Liver (tissue), 9 donors: ENCODE results near the gene POLR3A. TPM values are rescaled to one million over a fixed set of nuclear protein-coding genes. Genes with fewer than 3 reads are reported as not detected.

Experiments
- DNase-seq: peaks from one replicate; pipeline ENCODE4 v3.0.0-alpha.2; 2017; ENCODE audit warnings: low spot score
- H3K27ac ChIP-seq, 2 donors: one replicate each; pipeline ENCODE4 v1.7.0; 2013; ENCODE audit warnings: inconsistent platforms in 2 of 2, low read length in 2 of 2, control low read depth in 1 of 2, low read depth in 1 of 2, mild to moderate bottlenecking in 1 of 2
- H3K27me3 ChIP-seq, 4 donors: one replicate each; pipeline versions ENCODE4 v1.6.1 to v1.7.0; 2013; ENCODE audit warnings: low read length in 3 of 4, inconsistent platforms in 1 of 4, mild to moderate bottlenecking in 1 of 4, moderate library complexity in 1 of 4; ENCODE audit not compliant: control insufficient read depth in 4 of 4, insufficient read depth in 4 of 4
- H3K36me3 ChIP-seq, 4 donors: one replicate each; pipeline versions ENCODE4 v1.6.1 to v1.7.0; 2013; ENCODE audit warnings: low read length in 3 of 4, mild to moderate bottlenecking in 3 of 4, low read depth in 1 of 4, moderate library complexity in 1 of 4; ENCODE audit not compliant: control insufficient read depth in 4 of 4, insufficient read depth in 3 of 4
- H3K4me1 ChIP-seq, 4 donors: one replicate each; pipeline versions ENCODE4 v1.6.1 to v1.7.0; 2013; ENCODE audit warnings: low read length in 3 of 4, mild to moderate bottlenecking in 3 of 4, moderate library complexity in 1 of 4; ENCODE audit not compliant: control insufficient read depth in 4 of 4, insufficient read depth in 4 of 4
- H3K4me3 ChIP-seq, 3 donors: one replicate each; pipeline versions ENCODE4 v1.6.1 to v1.7.0; 2013; ENCODE audit warnings: low read length in 3 of 3, control low read depth in 1 of 3, low read depth in 1 of 3, mild to moderate bottlenecking in 1 of 3
- H3K9ac ChIP-seq, 2 donors: one replicate each; pipeline ENCODE4 v1.7.0; 2013; ENCODE audit warnings: low read length in 2 of 2, mild to moderate bottlenecking in 2 of 2, moderate library complexity in 2 of 2, control low read depth in 1 of 2, low read depth in 1 of 2
- H3K9me3 ChIP-seq, 4 donors: one replicate each; pipeline versions ENCODE4 v1.6.1 to v1.7.0; 2013; ENCODE audit warnings: low read length in 3 of 4; ENCODE audit not compliant: control insufficient read depth in 4 of 4
- EGR1 ChIP-seq, 2 donors: IDR thresholded peaks; 2 replicates each; pipeline ENCODE4 v1.6.1; 2016 to 2018; ENCODE audit warnings: antibody characterized with exemption in 2 of 2, low read depth in 2 of 2
- FOXA1 ChIP-seq: IDR thresholded peaks from 2 replicates; pipeline ENCODE4 v1.6.1; 2016; ENCODE audit warnings: antibody characterized with exemption
- FOXA2 ChIP-seq: IDR thresholded peaks from 2 replicates; pipeline ENCODE4 v1.6.1; 2016; ENCODE audit warnings: antibody characterized with exemption
- GABPA ChIP-seq, 2 donors: IDR thresholded peaks in 1 of 2; conservative IDR thresholded peaks in 1 of 2; 2 replicates each; pipeline ENCODE4 v1.6.1; 2016; ENCODE audit warnings: antibody characterized with exemption in 2 of 2, mild to moderate bottlenecking in 1 of 2, moderate library complexity in 1 of 2
- HNF4A ChIP-seq, 2 donors: conservative IDR thresholded peaks; 2 replicates each; pipeline ENCODE4 v1.6.1; 2016; ENCODE audit warnings: antibody characterized with exemption in 2 of 2, mild to moderate bottlenecking in 2 of 2
- HNF4G ChIP-seq: IDR thresholded peaks from 2 replicates; pipeline ENCODE4 v1.6.1; 2016; ENCODE audit warnings: antibody characterized with exemption
- JUND ChIP-seq, 2 donors: IDR thresholded peaks; 2 replicates each; pipeline ENCODE4 v1.6.1; 2016; ENCODE audit warnings: antibody characterized with exemption in 2 of 2
- NR2F2 ChIP-seq: IDR thresholded peaks from 2 replicates; pipeline ENCODE4 v1.6.1; 2016; ENCODE audit warnings: antibody characterized with exemption
- RAD21 ChIP-seq, 2 donors: IDR thresholded peaks; 2 replicates each; pipeline ENCODE4 v1.6.1; 2016; ENCODE audit warnings: antibody characterized with exemption in 2 of 2, mild to moderate bottlenecking in 2 of 2
- RXRA ChIP-seq, 2 donors: IDR thresholded peaks; 2 replicates each; pipeline ENCODE4 v1.6.1; 2017 to 2018; ENCODE audit warnings: antibody characterized with exemption in 2 of 2, mild to moderate bottlenecking in 1 of 2
- SP1 ChIP-seq: IDR thresholded peaks from 2 replicates; pipeline ENCODE4 v1.6.1; 2018; ENCODE audit warnings: antibody characterized with exemption, mild to moderate bottlenecking
- TAF1 ChIP-seq: conservative IDR thresholded peaks from 2 replicates; pipeline ENCODE4 v1.6.1; 2016; ENCODE audit warnings: antibody characterized with exemption, mild to moderate bottlenecking
- YY1 ChIP-seq: IDR thresholded peaks from 2 replicates; pipeline ENCODE4 v1.6.1; 2016; ENCODE audit warnings: antibody characterized with exemption, mild to moderate bottlenecking
- whole genome bisulfite sequencing: extraction: QIAGEN DNeasy Blood & Tissue Kit; methylation state at CpG from one replicate; pipeline ENCODE4 v1.1.7; 2013; 5-methylcytosine and 5-hydroxymethylcytosine counted together
- polyA plus RNA-seq, 2 donors: library from polyadenylated mRNA; stranded (reverse) in 1 of 2; unstranded in 1 of 2; fragments of 200-250 nt in 1 of 2; fragments of >200 nt in 1 of 2; fragmentation: Nextera tagmentation in 1 of 2; extraction: Ambion mirVana in 1 of 2; gene quantifications; one replicate each; pipeline versions ENCODE4 v1.2.1 to v1.2.3, GENCODE V29; 2013 to 2015
- total RNA-seq, 2 donors: library from RNA; depleted of rRNA; stranded (reverse); fragments of >200 nt; gene quantifications; one replicate each; pipeline ENCODE4 v1.2.3, GENCODE V29; 2014
- TF ChIP-seq, protein P1 (sequence below): IDR thresholded peaks from 2 replicates; pipeline ENCODE4 v1.6.1; 2016; ENCODE audit warnings: antibody characterized with exemption
- TF ChIP-seq, protein P2 (sequence below): IDR thresholded peaks from 2 replicates; pipeline ENCODE4 v1.6.1; 2016; ENCODE audit warnings: antibody characterized with exemption, mild to moderate bottlenecking
- TF ChIP-seq, protein P3 (sequence below): IDR thresholded peaks from 2 replicates; pipeline ENCODE4 v1.6.1; 2016; ENCODE audit warnings: antibody characterized with exemption
- TF ChIP-seq, protein P4 (sequence below): IDR thresholded peaks from 2 replicates; pipeline ENCODE4 v1.6.1; 2016; ENCODE audit warnings: antibody characterized with exemption
- TF ChIP-seq, protein P5 (sequence below): fragments of 150-350 bp; IDR thresholded peaks from 2 replicates; pipeline ENCODE4 v1.5.1; 2017; ENCODE audit warnings: improper control_type of control experiment, low read depth, low read length; ENCODE audit not compliant: missing input control
- donor health status: healthy.
- donor health status: healthy.
- donor health status: healthy.
- donor health status: healthy.
- donor health status: healthy.

POLR3A gene
- total and polyA plus RNA-seq, 4 donors: 3.2 to 9.6 (median 5.5) TPM

DNA sequence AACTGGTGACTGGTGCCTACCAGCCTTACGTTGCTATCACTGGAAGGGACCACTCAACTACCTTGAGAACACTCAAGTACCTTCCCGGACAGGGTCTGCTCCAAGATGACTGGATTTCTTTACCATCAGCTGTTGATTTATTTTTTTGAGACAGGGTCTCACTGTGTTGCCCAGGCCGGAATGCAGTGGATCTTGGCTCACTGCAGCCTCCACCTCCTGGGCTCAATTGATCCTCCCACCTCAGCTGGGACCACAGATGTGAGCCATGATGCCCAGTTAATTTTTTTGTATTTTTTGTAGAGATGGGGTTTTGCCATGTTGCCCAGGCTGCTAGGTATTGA lies 57.5 kb downstream of the POLR3A start:
- Histone ChIP-seq H3K27me3 (no peaks in the 10 kb centered on the region), H3K36me3 (peaks cover 0 to 2% (median 1%) of the 10 kb centered on the region in 4 donors), H3K9ac (no peak overlapping the region), H3K4me3 (no peak overlapping the region), H3K9me3 (no peaks in the 10 kb centered on the region), H3K27ac (peak overlapping the region; percentile 58 to 78), H3K4me1 (peaks cover 12 to 19% (median 17%) of the 10 kb centered on the region in 4 donors)
- TF ChIP-seq, protein P1, sequence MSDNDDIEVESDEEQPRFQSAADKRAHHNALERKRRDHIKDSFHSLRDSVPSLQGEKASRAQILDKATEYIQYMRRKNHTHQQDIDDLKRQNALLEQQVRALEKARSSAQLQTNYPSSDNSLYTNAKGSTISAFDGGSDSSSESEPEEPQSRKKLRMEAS: no peak
- TF ChIP-seq FOXA1 (no peak), SP1 (no peak), TAF1 (no peak), JUND (IDR thresholded peaks at IDR 0.05) (no peak), EGR1 (IDR thresholded peaks at IDR 0.05; ENCODE audit: low read depth in 2 of 2) (no peak), RXRA (IDR thresholded peaks at IDR 0.05) (no peak), YY1 (no peak), GABPA (IDR thresholded peaks at IDR 0.05 in 1 of 2, conservative IDR thresholded peaks at IDR 0.05 in 1 of 2) (no peak), FOXA2 (no peak), RAD21 (IDR thresholded peaks at IDR 0.05) (no peak), HNF4G (no peak), NR2F2 (no peak)
- TF ChIP-seq, protein P2, sequence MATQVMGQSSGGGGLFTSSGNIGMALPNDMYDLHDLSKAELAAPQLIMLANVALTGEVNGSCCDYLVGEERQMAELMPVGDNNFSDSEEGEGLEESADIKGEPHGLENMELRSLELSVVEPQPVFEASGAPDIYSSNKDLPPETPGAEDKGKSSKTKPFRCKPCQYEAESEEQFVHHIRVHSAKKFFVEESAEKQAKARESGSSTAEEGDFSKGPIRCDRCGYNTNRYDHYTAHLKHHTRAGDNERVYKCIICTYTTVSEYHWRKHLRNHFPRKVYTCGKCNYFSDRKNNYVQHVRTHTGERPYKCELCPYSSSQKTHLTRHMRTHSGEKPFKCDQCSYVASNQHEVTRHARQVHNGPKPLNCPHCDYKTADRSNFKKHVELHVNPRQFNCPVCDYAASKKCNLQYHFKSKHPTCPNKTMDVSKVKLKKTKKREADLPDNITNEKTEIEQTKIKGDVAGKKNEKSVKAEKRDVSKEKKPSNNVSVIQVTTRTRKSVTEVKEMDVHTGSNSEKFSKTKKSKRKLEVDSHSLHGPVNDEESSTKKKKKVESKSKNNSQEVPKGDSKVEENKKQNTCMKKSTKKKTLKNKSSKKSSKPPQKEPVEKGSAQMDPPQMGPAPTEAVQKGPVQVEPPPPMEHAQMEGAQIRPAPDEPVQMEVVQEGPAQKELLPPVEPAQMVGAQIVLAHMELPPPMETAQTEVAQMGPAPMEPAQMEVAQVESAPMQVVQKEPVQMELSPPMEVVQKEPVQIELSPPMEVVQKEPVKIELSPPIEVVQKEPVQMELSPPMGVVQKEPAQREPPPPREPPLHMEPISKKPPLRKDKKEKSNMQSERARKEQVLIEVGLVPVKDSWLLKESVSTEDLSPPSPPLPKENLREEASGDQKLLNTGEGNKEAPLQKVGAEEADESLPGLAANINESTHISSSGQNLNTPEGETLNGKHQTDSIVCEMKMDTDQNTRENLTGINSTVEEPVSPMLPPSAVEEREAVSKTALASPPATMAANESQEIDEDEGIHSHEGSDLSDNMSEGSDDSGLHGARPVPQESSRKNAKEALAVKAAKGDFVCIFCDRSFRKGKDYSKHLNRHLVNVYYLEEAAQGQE: no peak
- TF ChIP-seq, protein P3, sequence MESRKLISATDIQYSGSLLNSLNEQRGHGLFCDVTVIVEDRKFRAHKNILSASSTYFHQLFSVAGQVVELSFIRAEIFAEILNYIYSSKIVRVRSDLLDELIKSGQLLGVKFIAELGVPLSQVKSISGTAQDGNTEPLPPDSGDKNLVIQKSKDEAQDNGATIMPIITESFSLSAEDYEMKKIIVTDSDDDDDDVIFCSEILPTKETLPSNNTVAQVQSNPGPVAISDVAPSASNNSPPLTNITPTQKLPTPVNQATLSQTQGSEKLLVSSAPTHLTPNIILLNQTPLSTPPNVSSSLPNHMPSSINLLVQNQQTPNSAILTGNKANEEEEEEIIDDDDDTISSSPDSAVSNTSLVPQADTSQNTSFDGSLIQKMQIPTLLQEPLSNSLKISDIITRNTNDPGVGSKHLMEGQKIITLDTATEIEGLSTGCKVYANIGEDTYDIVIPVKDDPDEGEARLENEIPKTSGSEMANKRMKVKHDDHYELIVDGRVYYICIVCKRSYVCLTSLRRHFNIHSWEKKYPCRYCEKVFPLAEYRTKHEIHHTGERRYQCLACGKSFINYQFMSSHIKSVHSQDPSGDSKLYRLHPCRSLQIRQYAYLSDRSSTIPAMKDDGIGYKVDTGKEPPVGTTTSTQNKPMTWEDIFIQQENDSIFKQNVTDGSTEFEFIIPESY: no peak
- TF ChIP-seq, protein P4, sequence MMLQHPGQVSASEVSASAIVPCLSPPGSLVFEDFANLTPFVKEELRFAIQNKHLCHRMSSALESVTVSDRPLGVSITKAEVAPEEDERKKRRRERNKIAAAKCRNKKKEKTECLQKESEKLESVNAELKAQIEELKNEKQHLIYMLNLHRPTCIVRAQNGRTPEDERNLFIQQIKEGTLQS: no peak
- 96% methylated on average over 3 of the region's 3 CpGs for WGBS
- no peak for DNase-seq

DNA sequence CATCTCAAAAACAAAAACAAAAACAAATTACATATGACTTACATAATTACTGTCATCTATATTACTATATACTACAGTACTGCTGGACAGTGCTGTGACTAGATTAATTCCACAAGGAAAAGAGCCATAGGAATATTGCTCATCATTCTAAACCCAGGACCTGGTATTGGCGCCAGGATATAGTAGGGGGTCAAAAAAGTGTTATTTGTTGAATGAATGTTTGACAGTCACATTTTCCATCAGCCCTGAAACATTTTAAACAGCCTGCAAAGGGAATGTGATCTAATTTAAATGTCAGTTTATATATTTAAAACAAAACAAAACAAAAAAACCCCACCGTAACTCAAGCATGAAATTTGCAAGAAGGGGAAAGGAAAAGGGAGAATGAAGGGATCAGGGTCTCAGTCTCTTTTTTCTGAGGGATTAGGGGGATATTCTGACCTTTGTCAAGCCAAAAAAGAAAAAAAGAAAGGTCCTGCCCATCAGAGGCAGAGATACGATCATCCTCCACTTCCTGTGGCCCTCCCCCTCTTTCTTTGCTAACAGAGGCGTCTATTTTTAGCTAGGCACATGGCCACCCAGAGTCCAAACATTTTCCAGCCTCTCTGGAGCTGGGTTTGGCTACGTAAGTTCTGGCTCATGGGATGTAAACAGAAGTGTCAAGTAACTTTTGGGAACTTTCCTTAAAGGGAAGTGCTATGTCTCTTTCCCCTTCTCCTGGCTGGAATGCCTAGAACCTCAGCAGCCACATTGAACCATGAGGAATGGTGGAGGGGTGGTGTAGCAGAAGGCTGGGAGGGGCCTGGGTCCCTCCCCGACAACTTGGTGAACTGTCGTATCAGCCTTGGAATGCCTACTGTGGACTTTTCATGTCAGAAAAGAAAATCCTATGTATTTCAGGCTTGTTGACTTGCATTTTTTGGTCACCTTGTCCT lies 58.2 kb downstream of the POLR3A start:
- Histone ChIP-seq H3K4me1 (peaks cover 12 to 19% (median 17%) of the 10 kb centered on the region in 4 donors), H3K9ac (no peak overlapping the region), H3K9me3 (no peaks in the 10 kb centered on the region), H3K27me3 (no peaks in the 10 kb centered on the region), H3K27ac (peak overlapping the region; percentile 58 to 78), H3K36me3 (no peaks in the 10 kb centered on the region), H3K4me3 (no peak overlapping the region)
- peak; percentile 44 for DNase-seq
- 50% methylated on average over 7 of the region's 7 CpGs for WGBS
- TF ChIP-seq, protein P3: no peak
- TF ChIP-seq FOXA1 (no peak), FOXA2 (peak; percentile 46), SP1 (peak; percentile 85), RXRA (IDR thresholded peaks at IDR 0.05) (peak; percentile 48 to 60), RAD21 (IDR thresholded peaks at IDR 0.05) (peak; percentile 53 to 59), HNF4A (conservative IDR thresholded peaks at IDR 0.05) (peak; percentile 71 to 73), JUND (IDR thresholded peaks at IDR 0.05) (peak; percentile 51 to 74), TAF1 (no peak), YY1 (peak; percentile 35), NR2F2 (peak; percentile 60), HNF4G (no peak), GABPA (IDR thresholded peaks at IDR 0.05 in 1 of 2, conservative IDR thresholded peaks at IDR 0.05 in 1 of 2) (peak in 1 of 2 donors; percentile 63), EGR1 (IDR thresholded peaks at IDR 0.05; ENCODE audit: low read depth in 2 of 2) (no peak)
- TF ChIP-seq, protein P5, sequence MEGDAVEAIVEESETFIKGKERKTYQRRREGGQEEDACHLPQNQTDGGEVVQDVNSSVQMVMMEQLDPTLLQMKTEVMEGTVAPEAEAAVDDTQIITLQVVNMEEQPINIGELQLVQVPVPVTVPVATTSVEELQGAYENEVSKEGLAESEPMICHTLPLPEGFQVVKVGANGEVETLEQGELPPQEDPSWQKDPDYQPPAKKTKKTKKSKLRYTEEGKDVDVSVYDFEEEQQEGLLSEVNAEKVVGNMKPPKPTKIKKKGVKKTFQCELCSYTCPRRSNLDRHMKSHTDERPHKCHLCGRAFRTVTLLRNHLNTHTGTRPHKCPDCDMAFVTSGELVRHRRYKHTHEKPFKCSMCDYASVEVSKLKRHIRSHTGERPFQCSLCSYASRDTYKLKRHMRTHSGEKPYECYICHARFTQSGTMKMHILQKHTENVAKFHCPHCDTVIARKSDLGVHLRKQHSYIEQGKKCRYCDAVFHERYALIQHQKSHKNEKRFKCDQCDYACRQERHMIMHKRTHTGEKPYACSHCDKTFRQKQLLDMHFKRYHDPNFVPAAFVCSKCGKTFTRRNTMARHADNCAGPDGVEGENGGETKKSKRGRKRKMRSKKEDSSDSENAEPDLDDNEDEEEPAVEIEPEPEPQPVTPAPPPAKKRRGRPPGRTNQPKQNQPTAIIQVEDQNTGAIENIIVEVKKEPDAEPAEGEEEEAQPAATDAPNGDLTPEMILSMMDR: no peak
- TF ChIP-seq, protein P1: peak; percentile 63
- TF ChIP-seq, protein P4: no peak
